GM12878 (cell line): Measurements from ENCODE around the gene GALP. TPM values are rescaled to one million over a fixed set of nuclear protein-coding genes. Genes with fewer than 3 reads are reported as not detected.
"Not testable (repeated sequence)": the region's sequence is repeated elsewhere in the genome, so short reads cannot be mapped to it uniquely, and the experiment has no call there.

Source experiments
- ATAC-seq: fragments of 200-7000 bp; cut with Tn5 transposase; 3 replicates; pipeline ENCODE4 v1.9.1; 2020; ENCODE audit warnings: mild to moderate bottlenecking, moderate library complexity
- BruUV-seq: library from RNA; stranded (reverse); fragments of 400-500 nt; replicated peaks from 2 replicates; lab custom pipeline; 2021; lab: Mats Ljungman, UMichigan
- CTCF ChIA-PET: fragments of 300-600 bp; sonication (Branson Sonifier 250); formaldehyde crosslinking; extraction: SDS; loops from one replicate; lab custom pipeline; 2021; ENCODE audit warnings: inconsistent platforms; lab: Yijun Ruan, JAX
- POLR2A ChIA-PET: fragments of 350-600 bp; formaldehyde crosslinking; extraction: SDS; loops from one replicate; lab custom pipeline; 2021; ENCODE audit warnings: inconsistent platforms; lab: Charles Lee
- RAD21 ChIA-PET: fragments of 300-600 bp; sonication (Branson Sonifier 250); formaldehyde crosslinking; loops from one replicate; lab custom pipeline; 2023; ENCODE audit warnings: antibody characterized with exemption; ENCODE audit not compliant: unreplicated experiment; lab: Charles Lee
- SMC1A ChIA-PET: fragments of 300-600 bp; sonication (Branson Sonifier 250); formaldehyde crosslinking; loops from one replicate; lab custom pipeline; 2023; ENCODE audit not compliant: unreplicated experiment, uncharacterized antibody; lab: Charles Lee
- DNase-seq: peaks from one replicate; pipeline ENCODE4 v3.0.0-alpha.2; 2011; ENCODE audit warnings: low read depth, low spot score
- FAIRE-seq: peaks from 3 replicates; lab custom pipeline; 2011; peaks lifted over from hg19 to GRCh38; lab: Jason Lieb, UNC
- H2AFZ ChIP-seq: 2 replicates; pipeline ENCODE4 v1.6.0; 2011; ENCODE audit warnings: low read depth, low read length, control low read depth; ENCODE audit not compliant: control insufficient read depth
- H3K27ac ChIP-seq: 2 replicates; pipeline ENCODE4 v1.5.1; 2011; ENCODE audit warnings: control low read depth; ENCODE audit not compliant: control insufficient read depth, insufficient read depth
- H3K27me3 ChIP-seq, 2 experiments: replicated peaks in 1 of 2; 2 replicates each; pipeline versions ENCODE4 v1.6.0 to v1.6.1; 2011; ENCODE audit warnings: low read length in 1 of 2; ENCODE audit not compliant: control insufficient read depth in 2 of 2, insufficient read depth in 2 of 2
- H3K36me3 ChIP-seq, 2 experiments: 2 replicates each; pipeline ENCODE4 v1.5.1; 2011; ENCODE audit warnings: low read length in 1 of 2; ENCODE audit not compliant: control insufficient read depth in 2 of 2, insufficient read depth in 2 of 2
- H3K4me1 ChIP-seq: 2 replicates; pipeline ENCODE4 v1.6.1; 2011; ENCODE audit warnings: mild to moderate bottlenecking, low read length, moderate library complexity, mixed read lengths; ENCODE audit not compliant: control insufficient read depth, insufficient read depth
- H3K4me2 ChIP-seq: 2 replicates; pipeline ENCODE4 v1.6.0; 2011; ENCODE audit warnings: control low read depth; ENCODE audit not compliant: control insufficient read depth, insufficient read depth
- H3K4me3 ChIP-seq: fragments of 200-600 bp; sonication (generic); 2 replicates; pipeline ENCODE4 v1.5.1; 2016
- H3K79me2 ChIP-seq: 2 replicates; pipeline ENCODE4 v1.6.0; 2011; ENCODE audit warnings: low read length; ENCODE audit not compliant: control insufficient read depth, insufficient read depth
- H3K9ac ChIP-seq: 2 replicates; pipeline ENCODE4 v1.8.0; 2011; ENCODE audit warnings: low read length, control low read depth, mixed read lengths; ENCODE audit not compliant: control insufficient read depth, insufficient read depth
- H3K9me3 ChIP-seq: replicated peaks from 3 replicates; pipeline ENCODE4 v1.5.1; 2011; ENCODE audit warnings: mild to moderate bottlenecking, low read length; ENCODE audit not compliant: control insufficient read depth, insufficient read depth
- H4K20me1 ChIP-seq: 2 replicates; pipeline ENCODE4 v1.6.0; 2011; ENCODE audit not compliant: control insufficient read depth, insufficient read depth
- CBX3 ChIP-seq: fragments of 200-600 bp; sonication (generic); IDR thresholded peaks from 2 replicates; pipeline ENCODE4 v1.6.1; 2016; ENCODE audit warnings: low read depth, borderline replicate concordance
- ESRRA ChIP-seq: IDR thresholded peaks from 2 replicates; pipeline ENCODE4 v1.6.1; 2012; ENCODE audit warnings: mild to moderate bottlenecking, low read length, improper control_type of control experiment
- MXI1 ChIP-seq: fragments of 150-350 bp; IDR thresholded peaks from 2 replicates; pipeline ENCODE4 v1.6.1; 2011; ENCODE audit warnings: low read depth, mild to moderate bottlenecking, inconsistent platforms, low read length, improper control_type of control experiment
- POLR2A ChIP-seq: IDR thresholded peaks from 2 replicates; pipeline ENCODE4 v1.6.1; 2011; ENCODE audit warnings: low read depth, mild to moderate bottlenecking, low read length
- POU2F2 ChIP-seq: IDR thresholded peaks from 3 replicates; pipeline ENCODE4 v1.6.1; 2011; ENCODE audit warnings: low read depth, mild to moderate bottlenecking, low read length, borderline replicate concordance
- SP1 ChIP-seq: IDR thresholded peaks from one replicate; pipeline ENCODE4 v1.6.1; 2011; ENCODE audit warnings: low read depth, low read length
- TAF1 ChIP-seq: IDR thresholded peaks from 2 replicates; pipeline ENCODE4 v1.6.1; 2011; ENCODE audit warnings: mild to moderate bottlenecking, low read depth, low read length, borderline replicate concordance
- WRNIP1 ChIP-seq: IDR thresholded peaks from 2 replicates; pipeline ENCODE4 v1.6.1; 2011; ENCODE audit warnings: low read depth, low read length, improper control_type of control experiment, borderline replicate concordance
- whole genome bisulfite sequencing: methylation state at CpG from one replicate; pipeline ENCODE4 v1.1.6; 2016; ENCODE audit warnings: low lambda C conversion rate; ENCODE audit not compliant: insufficient replicate concordance, insufficient coverage; ENCODE audit errors: missing lambda C conversion rate; 5-methylcytosine and 5-hydroxymethylcytosine counted together
- in situ Hi-C: fragments of 300-500 bp; cut with MboI; formaldehyde crosslinking; loops from 9 replicates; pipeline ENCODE4 v1.14.3; 2018; ENCODE audit warnings: mixed read lengths
- intact Hi-C: fragments of 100-400 bp; cut with micrococcal nuclease; formaldehyde crosslinking; loops from one replicate; pipeline ENCODE4 v1.14.2; 2022; ENCODE audit not compliant: unreplicated experiment
- polyA plus RNA-seq, 11 experiments: library from polyadenylated mRNA; depleted of rRNA in 4 of 11; unstranded in 6 of 11; stranded (reverse) in 5 of 11; fragments of >200 nt; fragmentation: Nextera tagmentation in 4 of 11; fragmentation: Illumina TruSeq in 1 of 11; extraction: Ambion mirVana in 4 of 11; extraction: Trizol in 1 of 11; gene quantifications; 1 replicate in 1 of 11; 2 replicates in 10 of 11; pipeline versions ENCODE4 v1.2.1 to v1.2.3, GENCODE V29; 2011 to 2016; ENCODE audit warnings: inconsistent platforms in 2 of 11, missing spikeins in 2 of 11, low read depth in 1 of 11
- total RNA-seq, 4 experiments: library from RNA; depleted of rRNA in 3 of 4; stranded (reverse); fragments of >200 nt in 3 of 4; fragmentation: Illumina TruSeq in 1 of 4; extraction: Trizol in 1 of 4; gene quantifications; 2 replicates each; pipeline versions ENCODE4 v1.2.1 to v1.2.3, GENCODE V29; 2013 to 2021
- TF ChIP-seq, protein P1 (sequence below): fragments of 450-650 bp; IDR thresholded peaks from 2 replicates; pipeline ENCODE4 v1.6.1; 2018; ENCODE audit warnings: borderline replicate concordance, mild to moderate bottlenecking; ENCODE audit not compliant: partially characterized antibody
- TF ChIP-seq, protein P2 (sequence below): fragments of 450-650 bp; IDR thresholded peaks from 2 replicates; pipeline ENCODE4 v1.6.1; 2017; ENCODE audit warnings: mild to moderate bottlenecking, moderate library complexity

Gene GALP
- total and polyA plus RNA-seq, 10 of the 15 experiments (the other 5 are each of a cell fraction or from before 2014, with no cell fraction given) = not detected

DNA sequence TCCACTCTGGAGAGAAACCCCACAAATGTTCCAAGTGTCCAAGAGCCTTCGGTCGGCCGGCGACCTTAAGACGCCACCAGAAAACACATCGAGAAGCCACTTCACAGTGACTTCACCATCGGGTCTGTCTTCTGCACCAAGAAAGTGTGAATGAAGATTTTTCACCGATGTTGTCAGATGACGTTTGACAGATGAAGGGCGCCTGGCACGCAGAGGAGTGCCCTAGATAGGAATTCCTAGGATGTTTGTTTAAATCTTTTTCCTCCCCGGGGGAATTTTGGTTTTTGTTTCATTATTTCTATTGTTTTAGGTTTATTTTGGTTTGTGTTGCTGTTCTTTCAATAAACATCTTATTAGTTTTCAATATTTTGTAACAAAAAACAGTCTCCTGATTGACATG lies 33.3 kb downstream of the GALP start:
- H3K27ac ChIP-seq = no peak overlapping the region
- ChIA-PET CTCF (no interaction called here), POLR2A (no interaction called here), SMC1A (no interaction called here), RAD21 (no interaction called here)
- no peak overlapping the region for H3K9ac ChIP-seq
- 57% methylated on average over 12 of the region's 12 CpGs for whole genome bisulfite sequencing
- no peak for ATAC-seq
- no peaks in the 10 kb centered on the region for H3K79me2 ChIP-seq
- no peaks in the 10 kb centered on the region for H3K36me3 ChIP-seq
- no peak overlapping the region for H2AFZ ChIP-seq
- in situ Hi-C loops (no loop called here), intact Hi-C loops (no loop called here)
- FAIRE-seq = no peak
- no peaks in the 10 kb centered on the region for H3K27me3 ChIP-seq
- no peak for DNase-seq
- H3K4me3 ChIP-seq = no peak overlapping the region
- no peak overlapping the region for H3K4me2 ChIP-seq
- no TSS peak for BruUV-seq
- no peaks in the 10 kb centered on the region for H3K4me1 ChIP-seq
- H4K20me1 ChIP-seq = no peaks in the 10 kb centered on the region
- TF ChIP-seq MXI1 = no peak
- TF ChIP-seq POLR2A = no peak
- TF ChIP-seq, protein P1, sequence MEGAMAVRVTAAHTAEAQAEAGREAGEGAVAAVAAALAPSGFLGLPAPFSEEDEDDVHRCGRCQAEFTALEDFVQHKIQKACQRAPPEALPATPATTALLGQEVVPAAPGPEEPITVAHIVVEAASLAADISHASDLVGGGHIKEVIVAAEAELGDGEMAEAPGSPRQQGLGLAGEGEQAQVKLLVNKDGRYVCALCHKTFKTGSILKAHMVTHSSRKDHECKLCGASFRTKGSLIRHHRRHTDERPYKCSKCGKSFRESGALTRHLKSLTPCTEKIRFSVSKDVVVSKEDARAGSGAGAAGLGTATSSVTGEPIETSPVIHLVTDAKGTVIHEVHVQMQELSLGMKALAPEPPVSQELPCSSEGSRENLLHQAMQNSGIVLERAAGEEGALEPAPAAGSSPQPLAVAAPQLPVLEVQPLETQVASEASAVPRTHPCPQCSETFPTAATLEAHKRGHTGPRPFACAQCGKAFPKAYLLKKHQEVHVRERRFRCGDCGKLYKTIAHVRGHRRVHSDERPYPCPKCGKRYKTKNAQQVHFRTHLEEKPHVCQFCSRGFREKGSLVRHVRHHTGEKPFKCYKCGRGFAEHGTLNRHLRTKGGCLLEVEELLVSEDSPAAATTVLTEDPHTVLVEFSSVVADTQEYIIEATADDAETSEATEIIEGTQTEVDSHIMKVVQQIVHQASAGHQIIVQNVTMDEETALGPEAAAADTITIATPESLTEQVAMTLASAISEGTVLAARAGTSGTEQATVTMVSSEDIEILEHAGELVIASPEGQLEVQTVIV = no peak
- TF ChIP-seq ESRRA = no peak
- TF ChIP-seq WRNIP1 = no peak
- TF ChIP-seq TAF1 = no peak
- no peak for TF ChIP-seq CBX3
- no peak for TF ChIP-seq POU2F2
- no peak for TF ChIP-seq SP1
- TF ChIP-seq, protein P2, sequence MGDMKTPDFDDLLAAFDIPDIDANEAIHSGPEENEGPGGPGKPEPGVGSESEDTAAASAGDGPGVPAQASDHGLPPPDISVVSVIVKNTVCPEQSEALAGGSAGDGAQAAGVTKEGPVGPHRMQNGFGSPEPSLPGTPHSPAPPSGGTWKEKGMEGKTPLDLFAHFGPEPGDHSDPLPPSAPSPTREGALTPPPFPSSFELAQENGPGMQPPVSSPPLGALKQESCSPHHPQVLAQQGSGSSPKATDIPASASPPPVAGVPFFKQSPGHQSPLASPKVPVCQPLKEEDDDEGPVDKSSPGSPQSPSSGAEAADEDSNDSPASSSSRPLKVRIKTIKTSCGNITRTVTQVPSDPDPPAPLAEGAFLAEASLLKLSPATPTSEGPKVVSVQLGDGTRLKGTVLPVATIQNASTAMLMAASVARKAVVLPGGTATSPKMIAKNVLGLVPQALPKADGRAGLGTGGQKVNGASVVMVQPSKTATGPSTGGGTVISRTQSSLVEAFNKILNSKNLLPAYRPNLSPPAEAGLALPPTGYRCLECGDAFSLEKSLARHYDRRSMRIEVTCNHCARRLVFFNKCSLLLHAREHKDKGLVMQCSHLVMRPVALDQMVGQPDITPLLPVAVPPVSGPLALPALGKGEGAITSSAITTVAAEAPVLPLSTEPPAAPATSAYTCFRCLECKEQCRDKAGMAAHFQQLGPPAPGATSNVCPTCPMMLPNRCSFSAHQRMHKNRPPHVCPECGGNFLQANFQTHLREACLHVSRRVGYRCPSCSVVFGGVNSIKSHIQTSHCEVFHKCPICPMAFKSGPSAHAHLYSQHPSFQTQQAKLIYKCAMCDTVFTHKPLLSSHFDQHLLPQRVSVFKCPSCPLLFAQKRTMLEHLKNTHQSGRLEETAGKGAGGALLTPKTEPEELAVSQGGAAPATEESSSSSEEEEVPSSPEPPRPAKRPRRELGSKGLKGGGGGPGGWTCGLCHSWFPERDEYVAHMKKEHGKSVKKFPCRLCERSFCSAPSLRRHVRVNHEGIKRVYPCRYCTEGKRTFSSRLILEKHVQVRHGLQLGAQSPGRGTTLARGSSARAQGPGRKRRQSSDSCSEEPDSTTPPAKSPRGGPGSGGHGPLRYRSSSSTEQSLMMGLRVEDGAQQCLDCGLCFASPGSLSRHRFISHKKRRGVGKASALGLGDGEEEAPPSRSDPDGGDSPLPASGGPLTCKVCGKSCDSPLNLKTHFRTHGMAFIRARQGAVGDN = no peak
- H3K9me3 ChIP-seq = no peaks in the 10 kb centered on the region

DNA sequence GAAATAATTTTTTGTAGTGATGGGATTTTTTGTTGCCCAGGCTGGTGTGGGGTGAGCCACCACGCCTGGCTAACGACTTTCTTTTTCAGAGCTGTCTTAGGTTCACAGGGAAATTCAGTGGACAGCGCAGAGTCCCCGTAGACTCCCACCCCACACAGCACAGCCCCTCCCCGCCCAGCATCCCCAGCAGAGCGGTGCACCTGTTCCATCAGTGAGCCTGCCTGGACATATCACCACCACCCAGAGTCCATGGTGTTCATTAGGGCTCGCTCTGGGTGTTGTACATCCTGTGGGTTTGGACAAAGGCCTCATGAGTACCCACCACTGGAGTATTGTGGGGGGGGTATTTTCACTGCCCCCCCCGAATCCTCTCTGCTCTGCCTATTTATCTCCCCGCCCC lies 34.2 kb downstream of the GALP start:
- in situ Hi-C loops, RAD21 ChIA-PET, FAIRE-seq, H3K9ac ChIP-seq, H2AFZ ChIP-seq, H3K27me3 ChIP-seq, BruUV-seq, SMC1A ChIA-PET, H3K4me3 ChIP-seq, H3K36me3 ChIP-seq, CTCF ChIA-PET, H3K27ac ChIP-seq, H3K4me1 ChIP-seq, DNase-seq, H4K20me1 ChIP-seq, ATAC-seq, H3K79me2 ChIP-seq, POLR2A ChIA-PET, H3K9me3 ChIP-seq, intact Hi-C loops, H3K4me2 ChIP-seq: not testable (repeated sequence)
- WGBS = 36% methylated on average over 7 of the region's 9 CpGs
